ENCODE measurements around the gene ABCA4.

GRCh38 chr1:93964096-93964776, 156.7 kb downstream of the ABCA4 start:
- TF ChIP-seq CTCF (IDR thresholded peaks at IDR 0.05; ENCODE audit: poor library complexity) (no peak), EZH2 (IDR thresholded peaks at IDR 0.05; ENCODE audit: borderline replicate concordance) (no peak)
